GM18870 (cell line): ENCODE measurements around the gene ITLN2.
"Not testable (repeated sequence)": the region's sequence is repeated elsewhere in the genome, so short reads cannot be mapped to it uniquely, and the experiment has no call there.

Experiments used
- ATAC-seq: cut with Tn5 transposase; IDR thresholded peaks from one replicate; pipeline ENCODE4 v1.9.1; 2021; ENCODE audit warnings: moderate library complexity; ENCODE audit not compliant: unreplicated experiment

ITLN2 gene

DNA sequence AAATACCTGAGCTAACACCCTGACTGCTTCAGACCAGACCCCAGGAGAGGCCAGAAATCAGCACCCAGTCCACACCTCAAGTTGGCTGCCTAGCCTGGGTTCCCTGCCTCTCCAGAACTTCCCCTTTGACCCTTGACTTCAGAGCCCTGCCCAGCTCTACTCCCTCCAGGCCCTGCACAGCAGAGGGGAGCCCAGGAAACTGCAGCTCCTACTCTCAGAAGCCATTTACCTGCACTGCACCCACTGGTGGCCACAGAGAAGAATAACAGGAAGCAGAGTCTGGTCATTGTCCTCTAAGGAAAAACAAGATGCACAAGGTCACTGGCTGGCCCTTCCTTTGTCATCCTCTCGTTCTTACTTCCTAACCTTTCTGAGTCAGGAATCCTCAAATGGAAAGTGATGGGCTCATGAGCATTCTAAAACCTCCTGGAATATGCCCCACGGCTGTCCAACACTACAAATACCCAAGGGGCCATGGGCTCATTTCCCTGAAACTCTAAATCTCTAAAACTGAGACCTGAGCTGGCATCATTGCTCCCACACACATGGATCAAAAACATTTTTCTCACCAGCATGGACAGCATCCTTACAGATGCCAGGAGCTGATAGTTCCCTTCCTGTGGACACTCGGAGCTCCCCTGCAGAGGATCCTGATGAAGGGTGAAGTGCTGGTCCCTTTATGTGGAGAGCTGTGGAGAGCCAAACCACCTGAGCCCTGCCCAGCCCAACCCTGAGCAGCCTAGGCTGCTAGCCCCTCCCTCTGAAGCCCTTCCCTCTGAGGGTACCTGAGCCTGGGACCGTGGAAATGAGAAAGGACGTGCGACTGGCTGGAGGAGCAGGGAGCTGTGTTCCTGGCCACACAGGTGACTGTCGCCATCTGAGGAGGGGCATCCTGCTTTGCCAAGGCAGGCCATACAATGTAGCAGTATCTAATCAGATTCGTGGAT lies at the start of gene ITLN2:
Gene ITLN2, minus strand, starts transcription at position 652 of the 947 bp plus-strand sequence. Its CDS starts 68 bp downstream, at position 584.
- ATAC-seq: no peak

DNA sequence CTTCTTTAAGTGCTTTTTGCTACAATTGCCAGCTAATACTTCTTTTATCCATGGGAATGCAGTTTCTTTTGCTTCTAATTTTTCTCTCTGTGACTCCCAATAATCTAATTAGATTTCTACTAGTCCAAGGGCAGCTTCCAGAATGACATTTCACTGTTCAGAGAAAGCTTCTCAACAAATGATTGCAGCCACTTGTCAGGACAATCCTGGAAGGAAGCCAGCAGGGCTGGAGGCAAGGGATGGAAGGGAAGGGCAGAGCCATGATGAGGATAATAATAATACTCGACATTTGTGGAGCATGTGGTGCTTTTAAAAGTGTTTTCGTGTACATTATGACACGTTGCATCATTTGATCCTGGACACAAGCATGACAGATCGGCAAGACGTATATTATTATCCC lies 46.9 kb upstream of the ITLN2 start:
- ATAC-seq: no peak

- no peak for ATAC-seq
These were observed 46.3 kb upstream of the ITLN2 start for GRCh38 chr1:161000736-161001480.

GRCh38 chr1:160999376-160999775 lies 44.8 kb upstream of the ITLN2 start:
- no peak for ATAC-seq

GRCh38 chr1:160997323-160998038 lies 42.9 kb upstream of the ITLN2 start:
- no peak for ATAC-seq

DNA sequence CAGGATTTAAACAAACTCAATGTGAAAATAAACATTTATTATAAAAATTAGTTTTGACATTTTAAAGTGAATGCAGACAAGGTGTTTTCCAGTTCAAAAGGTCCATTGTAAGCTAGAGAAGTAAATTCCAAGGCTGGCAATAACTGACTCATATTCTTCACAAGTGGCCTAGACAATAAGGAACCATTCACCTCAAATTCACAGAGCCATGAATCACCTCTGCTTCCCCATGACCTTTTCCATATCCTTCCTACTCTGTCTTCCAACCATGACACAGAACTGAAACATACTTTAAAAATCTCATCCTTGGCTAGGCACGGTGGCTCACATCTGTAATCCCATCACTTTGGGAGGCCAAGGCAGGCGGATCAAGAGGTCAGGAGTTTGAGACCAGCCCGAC lies 41.6 kb upstream of the ITLN2 start:
- ATAC-seq: no peak

- ATAC-seq: no peak
These were observed 39.1 kb upstream of the ITLN2 start for GRCh38 chr1:160993544-160994193.

DNA sequence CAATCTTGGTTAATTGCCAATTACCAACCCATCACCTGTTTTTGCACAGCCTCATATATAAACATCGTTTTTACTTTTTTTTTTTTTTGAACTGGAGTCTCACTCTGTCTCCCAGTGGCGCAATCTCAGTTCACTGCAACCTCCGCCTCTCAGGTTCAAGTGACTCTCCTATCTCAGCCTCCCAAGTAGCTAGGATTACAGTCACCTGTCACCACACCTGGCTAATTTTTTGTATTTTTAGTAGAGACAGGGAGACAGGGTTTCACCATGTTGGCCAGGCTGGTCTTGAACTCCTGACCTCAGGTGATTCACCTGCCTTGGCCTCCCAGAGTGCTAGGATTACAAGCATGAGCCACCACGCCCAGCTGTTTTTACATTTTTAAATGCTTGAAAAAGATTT lies 37.4 kb upstream of the ITLN2 start:
- ATAC-seq: not testable (repeated sequence)

GRCh38 chr1:160987359-160988050 lies 32.9 kb upstream of the ITLN2 start:
- ATAC-seq: no peak

DNA sequence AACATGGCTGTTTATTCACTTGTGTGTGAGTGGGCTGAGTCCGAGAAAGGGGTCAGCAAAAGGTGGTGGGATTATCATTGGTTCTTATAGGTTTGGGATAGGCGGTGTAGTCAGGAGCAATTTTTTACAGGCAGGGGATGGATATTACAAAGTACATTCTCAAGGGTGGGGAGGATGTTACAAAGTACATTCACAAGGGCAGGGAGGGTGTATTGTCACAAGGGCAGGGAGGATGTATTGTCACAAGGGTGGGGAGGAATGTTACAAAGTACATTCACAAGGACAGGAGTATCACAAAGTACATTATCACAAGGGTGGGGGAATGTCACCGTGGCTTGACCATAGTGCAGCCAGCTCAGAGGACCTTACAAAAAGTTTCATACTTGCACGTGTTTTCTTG lies 31.1 kb upstream of the ITLN2 start:
- ATAC-seq: no peak

DNA sequence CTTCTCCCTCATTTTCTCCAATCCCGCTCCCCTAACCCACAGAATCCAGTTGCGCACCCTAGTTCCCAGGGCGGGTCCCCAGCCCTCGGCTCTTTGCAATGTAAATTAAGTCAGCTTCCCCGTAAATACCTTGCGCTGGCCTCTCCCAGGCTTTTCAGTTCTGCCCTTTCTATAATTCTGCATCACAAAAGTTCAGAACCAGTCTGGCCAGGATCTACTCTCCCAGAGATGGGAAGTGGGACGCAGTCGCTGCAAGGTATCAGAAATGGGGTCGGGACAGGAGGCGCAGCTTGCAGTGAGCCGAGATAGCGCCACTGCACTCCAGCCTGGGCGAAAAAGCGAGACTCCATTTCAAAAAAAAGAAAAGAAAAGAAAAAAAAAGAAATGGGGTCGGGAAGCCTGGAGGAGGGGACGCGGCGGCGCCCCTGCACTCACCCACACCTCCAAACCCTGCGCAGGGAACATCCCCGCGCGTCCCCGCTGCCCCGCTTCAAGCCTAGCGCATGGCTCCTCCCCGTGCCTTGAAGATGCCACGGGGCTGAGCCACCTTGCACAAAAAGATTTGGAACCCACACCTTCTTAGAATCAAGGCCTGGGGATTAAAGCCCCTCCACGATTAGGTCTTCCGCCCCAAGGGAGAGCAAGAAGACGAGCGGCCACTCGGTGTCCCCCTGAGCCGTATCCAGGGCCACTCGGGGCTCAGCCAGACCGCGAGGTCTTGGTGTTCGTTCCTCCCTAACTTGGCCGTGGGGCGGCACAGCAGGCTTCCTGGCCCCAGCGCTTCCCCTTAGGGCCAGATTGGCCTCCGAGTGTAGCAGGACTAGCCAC lies 27.2 kb upstream of the ITLN2 start:
- no peak for ATAC-seq

DNA sequence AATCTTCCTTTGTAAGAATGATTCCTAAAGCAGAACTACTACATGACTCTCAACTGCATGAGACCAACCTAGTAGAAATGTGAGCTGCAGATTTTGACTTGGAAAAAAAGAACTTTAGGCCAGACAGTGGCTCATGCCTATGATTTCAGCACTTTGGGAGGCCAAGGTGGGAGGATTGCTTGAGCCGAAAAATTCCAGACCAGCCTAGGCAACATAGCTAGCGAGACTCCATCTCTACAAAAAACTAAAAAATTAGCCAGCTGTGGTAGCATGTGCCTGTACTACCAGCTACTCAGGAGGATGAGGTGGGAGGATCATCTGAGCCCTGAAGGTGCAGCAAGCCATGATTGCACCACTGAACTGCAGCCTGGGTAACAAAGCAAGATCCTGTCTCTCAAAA lies 24.7 kb upstream of the ITLN2 start:
- ATAC-seq: no peak

- ATAC-seq: no peak
These were observed 23.9 kb upstream of the ITLN2 start for GRCh38 chr1:160978510-160978927.

DNA sequence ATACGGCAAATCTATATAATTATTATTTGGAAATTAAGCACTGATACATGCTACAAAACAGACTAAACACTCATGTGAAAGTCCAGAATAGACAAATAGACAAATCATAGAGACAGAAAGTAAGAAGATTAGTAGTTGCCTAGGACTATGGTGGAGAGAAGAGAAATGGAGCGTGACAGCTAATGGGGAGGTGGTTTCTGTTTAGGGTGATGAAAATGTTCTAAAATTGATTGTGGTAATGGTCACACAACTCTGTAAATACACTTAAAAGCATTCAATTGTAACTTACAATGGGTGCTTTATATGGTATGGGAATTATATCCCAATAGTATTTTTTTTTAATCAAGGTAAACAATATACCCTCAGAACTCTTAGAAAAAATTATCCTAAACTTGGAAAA lies 20.4 kb upstream of the ITLN2 start:
- ATAC-seq: no peak

- no peak for ATAC-seq
These were observed 18.9 kb upstream of the ITLN2 start for GRCh38 chr1:160973491-160973890.

DNA sequence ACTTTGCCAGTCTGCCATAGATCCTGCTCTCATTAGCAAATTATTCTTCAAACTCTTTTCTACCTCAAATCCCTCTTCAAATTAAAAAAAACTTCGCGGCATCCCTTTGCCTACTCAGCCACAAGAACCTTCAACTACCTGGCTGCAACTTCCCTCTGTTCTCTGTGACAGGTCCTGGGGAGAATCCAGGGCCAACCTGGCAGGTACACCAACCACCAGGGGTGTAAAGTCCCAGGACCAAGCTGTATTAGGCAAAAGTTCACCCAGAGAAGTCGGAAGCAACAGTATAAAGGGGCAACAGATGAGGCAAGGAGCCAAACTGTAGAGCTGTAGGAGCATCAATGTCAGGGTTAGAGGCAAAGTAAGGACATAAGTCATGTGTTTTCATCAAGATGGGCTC lies 18.3 kb upstream of the ITLN2 start:
- ATAC-seq: no peak

GRCh38 chr1:160971618-160972056 lies 17.0 kb upstream of the ITLN2 start:
- no peak for ATAC-seq

DNA sequence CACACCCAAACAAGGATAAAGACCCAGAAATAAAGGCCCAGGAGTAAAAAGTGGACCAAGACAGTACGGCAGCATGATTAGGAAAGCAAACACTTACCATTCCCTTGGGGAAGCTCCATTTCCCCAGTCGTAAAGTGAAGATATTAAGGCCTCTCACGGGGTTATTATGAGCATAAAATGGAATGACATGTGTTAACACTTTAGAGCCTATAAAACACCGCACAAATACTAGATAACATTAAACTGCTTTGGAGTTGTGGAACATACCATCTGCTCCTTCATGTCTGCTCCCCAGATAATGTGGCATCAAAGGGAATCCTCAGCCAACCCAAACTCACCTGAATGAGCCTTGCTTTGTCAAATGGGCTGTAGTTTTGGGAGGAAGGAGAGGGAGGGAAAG lies 8.9 kb upstream of the ITLN2 start:
- no peak for ATAC-seq

DNA sequence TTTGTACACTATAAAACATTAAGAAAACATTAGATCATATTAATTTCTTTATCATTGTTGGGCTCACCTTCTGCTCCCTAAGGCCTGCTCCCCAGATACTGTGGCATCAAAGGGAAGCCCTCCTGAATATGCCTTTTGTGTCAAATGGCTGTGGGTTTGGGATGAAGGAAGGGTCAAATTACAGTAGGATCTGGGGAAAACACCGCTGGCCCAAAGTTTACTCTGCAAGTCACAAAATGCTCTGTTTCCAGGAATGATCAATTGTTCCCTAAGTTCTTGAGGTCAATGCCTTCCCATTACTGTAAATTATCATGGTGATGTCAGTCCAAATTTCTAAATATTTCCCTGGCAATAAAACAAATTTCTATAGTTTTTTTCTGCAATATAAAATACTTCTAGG lies 6.8 kb upstream of the ITLN2 start:
- ATAC-seq: no peak
